NCI-H345 (cell line): Measurements from ENCODE around the gene CCDC158.
A peak's percentile ranks its signal among the peaks of the same experiment; 100 is the strongest.
"Not testable (repeated sequence)": the region's sequence is repeated elsewhere in the genome, so short reads cannot be mapped to it uniquely, and the experiment has no call there.

Experiments used
- DNase-seq: peaks from one replicate; lab custom pipeline; 2025; lab: John Stamatoyannopoulos, UW

The CCDC158 gene

DNA sequence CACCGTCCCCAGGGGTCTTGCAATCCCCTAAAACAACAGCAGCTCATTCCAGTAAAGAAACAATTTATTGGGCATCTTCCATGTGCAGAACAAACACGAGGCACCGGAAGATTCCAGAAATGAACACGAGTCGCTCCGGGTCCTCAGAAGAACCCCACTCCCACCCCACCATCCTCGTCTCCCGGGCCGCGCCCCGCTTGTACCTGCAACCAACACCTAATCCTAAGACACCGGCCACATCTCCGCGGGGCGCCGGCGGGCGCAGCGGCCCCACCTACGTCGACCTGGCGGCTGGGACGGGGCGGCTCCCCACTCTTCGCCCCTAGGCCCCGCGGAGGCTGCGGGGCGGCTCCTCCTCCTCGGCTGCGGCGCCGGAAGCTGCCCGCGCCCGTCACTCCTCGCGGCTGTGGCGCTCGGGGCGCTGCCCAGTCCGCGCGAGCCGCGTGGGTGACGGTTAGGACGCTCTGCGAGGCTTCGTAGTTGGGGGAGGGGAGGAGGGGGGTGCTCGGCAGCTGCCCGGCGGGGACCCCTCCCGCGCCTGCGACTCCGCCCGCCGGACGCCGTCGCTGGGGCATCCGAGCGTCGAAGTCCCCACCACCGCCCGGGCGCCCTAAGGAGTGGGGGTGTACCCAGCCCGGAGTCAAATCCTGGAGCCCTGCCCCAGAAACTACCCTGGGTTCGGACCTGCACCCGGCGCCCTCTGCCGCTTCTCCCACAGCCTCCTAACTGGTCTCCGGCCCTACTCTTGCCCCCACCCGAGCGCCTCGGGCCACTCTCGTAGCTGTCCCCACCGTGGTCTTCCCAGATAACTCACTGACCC lies at the start of gene CCDC158:
CCDC158 (minus strand) TSS at position 380 of the 820 bp plus-strand sequence. CDS start 17,934 bp downstream, outside the sequence.
- DNase-seq, result peak; percentile 7

DNA sequence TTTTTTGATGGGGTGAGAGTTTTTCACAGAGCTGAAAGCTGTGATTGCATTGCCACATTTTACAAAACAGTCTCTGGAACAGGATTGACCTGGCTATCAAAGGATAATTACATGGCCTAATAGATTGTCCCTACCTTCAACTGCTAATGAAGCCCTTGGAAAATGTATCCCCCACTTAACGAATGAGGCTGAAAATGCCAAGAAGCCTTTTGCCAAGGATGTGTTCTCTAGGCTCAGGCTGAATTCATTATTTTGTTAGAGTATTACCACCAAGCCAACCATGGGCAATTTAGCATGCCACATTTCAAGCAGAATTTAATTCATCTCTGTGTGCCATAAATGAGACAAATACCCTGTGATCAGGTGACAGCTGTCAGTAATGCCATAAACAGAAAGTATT lies 49.6 kb upstream of the CCDC158 start:
- no peak for DNase-seq

DNA sequence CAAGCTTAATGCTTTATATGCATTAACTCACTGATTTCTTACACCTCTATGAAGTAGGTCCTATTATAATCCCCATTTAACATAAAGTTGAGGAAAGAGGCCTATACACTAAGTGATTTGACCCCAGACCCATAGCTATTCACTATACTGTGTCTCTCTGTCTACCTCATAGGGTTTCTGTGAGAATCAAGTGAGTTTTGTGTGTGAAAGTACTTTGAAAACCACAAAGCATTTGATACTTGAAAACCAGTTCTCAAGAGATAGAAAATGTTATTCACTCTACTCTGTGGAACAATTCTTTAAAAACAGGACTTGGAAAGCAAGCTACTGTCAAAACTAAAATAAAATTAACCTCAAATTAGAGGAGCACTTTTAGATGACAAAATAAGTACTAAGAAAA lies 49.1 kb upstream of the CCDC158 start:
- DNase-seq, result no peak

DNA sequence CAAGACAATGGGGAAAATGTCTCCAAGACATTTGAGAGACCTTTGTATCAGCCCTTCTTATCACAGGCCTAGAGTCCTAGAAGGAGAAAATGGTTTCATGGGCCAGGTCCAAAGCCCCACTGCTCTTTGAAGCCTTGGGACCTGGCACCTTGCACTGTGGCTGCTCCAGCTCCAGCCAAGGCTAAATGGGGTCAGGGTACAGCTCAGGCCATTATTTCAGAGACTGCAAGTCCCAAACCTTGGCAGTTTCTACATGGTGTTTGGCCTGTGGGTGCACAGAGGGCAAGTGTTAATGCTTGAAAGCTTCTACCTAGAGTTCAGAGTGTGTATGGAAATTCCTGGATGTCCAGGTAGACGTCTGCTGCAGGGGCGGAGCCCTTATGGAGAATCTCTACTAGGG lies 42.6 kb upstream of the CCDC158 start:
- no peak for DNase-seq

DNA sequence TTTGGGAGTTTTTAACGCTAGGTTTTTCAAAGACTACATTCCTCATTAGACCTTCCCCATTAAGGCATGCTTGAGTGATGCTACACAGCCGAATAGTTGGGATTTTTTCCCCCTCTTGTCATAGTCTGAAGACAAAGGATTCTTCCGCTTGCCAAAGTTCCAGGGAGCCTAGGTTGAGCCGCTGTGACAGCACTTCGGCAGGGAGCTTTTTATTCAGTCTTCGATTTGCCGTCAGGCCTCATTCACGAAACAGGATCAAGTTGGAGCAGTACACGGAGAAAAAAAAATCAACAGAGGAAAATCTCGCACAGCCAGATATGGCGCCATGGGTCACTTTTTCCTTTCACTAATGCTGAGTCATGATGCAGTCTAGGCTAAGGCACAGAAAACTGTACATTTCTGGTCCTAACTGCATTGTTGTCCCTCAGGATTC lies 38.4 kb upstream of the CCDC158 start:
- no peak for DNase-seq

DNA sequence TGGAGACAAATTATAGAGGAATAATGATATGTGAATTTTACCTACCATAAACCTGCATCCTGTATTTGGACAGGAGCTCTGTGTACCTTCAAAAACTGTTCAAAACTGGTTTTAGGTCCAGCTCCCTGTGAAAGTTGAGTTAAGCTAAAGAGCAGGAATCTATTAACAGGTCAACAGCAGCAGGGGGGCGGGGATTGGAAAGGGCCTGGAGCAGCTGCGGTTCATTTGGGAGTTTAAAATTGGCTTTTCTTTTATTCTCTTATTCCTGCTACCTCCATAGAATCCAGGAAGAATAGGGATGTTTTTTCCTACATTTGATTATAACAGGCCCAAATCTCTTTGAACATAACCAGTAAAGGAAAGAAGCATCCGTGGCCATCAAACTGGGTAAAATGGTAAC lies 37.9 kb upstream of the CCDC158 start:
- DNase-seq, result no peak

DNA sequence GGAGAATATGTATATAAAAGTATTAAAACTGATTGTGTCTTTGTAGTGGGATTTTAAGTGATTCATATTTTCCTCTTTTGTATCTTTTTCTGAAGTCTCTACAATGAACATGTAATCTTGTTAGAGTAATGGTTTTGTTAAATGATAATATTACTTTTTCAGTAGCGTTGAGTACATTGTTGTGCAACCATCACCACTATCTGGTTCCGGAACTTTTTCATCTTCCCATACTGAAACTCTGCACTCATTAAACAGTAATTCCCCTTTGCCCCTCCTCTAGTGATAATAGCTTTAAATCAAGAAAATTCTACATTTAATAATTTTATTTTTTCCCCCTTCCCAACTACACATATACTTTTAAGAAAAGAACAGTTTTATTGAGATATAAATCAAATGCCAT lies 37.4 kb upstream of the CCDC158 start:
- no peak for DNase-seq

DNA sequence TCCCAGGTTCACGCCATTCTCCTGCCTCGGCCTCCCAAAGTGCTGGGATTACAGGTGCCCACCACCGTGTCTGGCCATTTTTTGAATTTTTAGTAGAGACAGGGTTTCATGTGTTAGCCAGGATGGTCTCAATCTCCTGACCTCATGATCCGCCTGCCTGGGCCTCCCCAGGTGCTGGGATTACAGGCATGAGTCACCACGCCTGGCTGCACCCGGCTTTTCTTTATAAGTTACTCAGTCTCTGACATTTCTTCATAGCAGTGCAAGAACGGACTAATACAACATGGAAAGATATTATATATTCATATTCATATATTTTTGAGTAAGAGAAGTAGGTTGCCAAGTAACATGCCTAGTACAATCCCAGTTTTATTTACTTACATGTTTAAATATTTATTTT lies 36.9 kb upstream of the CCDC158 start:
- DNase-seq, result no peak

DNA sequence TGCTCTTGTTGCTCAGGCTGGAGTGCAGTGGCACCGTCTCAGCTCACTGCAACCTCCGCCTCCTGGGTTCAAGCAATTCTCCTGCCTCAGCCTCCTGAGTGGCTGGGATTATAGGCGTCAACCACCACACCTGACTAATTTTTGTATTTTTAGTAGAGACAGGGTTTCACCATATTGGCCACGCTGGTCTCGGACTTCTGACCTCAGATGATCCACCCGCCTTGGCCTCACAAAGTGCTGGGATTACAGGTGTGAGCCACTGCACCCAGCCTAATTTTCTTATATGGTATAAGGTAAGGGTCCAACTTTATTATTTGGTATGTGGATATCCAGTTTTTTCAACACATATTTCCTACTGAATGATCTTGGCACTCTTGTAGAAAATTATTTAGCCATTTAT lies 33.1 kb upstream of the CCDC158 start:
- DNase-seq, result not testable (repeated sequence)

DNA sequence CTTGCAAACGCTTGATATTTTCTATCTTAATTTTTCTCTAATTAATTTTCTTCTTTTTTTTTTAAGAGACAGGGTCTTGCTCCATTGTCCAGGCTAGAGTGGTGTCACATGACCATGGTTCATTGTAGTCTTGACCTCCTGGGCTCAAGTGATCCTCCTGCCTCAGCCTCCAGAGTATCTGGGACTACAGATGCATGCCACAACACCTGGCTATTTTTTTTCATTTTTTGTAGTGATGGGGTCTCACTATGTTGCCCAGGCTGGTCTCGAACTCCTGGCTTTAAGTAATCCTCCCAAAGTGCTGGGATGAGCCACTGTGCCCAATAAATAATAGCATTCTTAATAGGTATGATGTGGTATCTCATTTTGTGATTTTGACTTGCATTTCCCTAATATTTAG lies 32.3 kb upstream of the CCDC158 start:
- no peak for DNase-seq

DNA sequence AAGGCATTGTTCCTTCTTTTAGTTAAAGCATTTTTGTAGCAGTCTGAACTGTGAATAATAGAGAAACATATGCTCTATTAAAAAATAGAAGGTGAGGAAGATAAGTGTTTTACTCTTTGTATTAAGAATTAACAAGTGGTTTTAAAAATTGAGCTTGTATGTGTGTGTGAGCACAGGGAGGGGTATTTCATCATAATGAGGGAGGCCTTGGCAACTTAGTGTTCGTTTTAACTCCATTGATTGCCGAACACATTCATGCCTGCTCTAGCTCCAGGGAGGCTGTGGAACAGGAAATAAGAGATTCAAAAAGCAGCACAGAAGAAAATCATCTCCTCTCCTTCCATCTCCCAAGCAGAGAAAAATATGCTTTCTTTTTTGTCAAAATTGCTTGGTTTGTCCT lies 28.9 kb upstream of the CCDC158 start:
- no peak for DNase-seq

DNA sequence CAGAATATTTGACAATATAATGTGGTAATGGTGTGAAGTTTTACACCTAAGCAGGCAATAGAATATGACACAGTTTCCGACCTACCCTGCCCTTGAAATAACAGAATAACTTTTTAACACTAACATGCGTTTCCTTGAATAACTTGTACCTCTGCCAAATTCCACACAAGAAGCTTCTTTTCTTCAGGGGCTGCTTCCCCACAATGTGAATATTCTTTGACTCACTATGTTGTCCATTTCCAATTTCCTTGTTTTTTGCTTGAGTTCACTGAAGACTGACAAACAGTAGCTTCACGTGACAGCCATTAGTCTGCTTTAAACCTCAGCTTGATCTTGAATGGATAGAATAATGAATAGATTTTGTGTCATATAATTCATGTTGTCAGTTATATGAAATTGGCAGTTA lies 28.4 kb upstream of the CCDC158 start:
- no peak for DNase-seq

DNA sequence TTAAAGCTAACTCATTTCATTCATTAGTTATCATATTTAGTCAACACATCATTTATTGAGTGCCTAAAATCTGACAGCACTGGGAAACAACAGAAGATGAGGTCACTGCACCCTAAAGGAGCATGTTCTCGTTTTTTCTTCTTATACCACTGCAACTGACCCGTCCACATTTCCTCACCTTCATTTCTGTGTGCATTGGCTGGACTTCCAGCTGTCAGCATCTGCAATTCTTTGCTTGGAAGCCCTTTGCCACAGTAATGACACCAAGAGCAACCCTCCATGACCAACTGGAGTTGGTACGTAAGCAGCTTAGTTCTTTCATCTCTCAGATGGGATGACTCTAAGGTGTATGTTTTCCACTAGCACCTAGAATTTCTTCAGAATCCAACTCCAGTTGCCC lies 27.3 kb upstream of the CCDC158 start:
- DNase-seq, result no peak

DNA sequence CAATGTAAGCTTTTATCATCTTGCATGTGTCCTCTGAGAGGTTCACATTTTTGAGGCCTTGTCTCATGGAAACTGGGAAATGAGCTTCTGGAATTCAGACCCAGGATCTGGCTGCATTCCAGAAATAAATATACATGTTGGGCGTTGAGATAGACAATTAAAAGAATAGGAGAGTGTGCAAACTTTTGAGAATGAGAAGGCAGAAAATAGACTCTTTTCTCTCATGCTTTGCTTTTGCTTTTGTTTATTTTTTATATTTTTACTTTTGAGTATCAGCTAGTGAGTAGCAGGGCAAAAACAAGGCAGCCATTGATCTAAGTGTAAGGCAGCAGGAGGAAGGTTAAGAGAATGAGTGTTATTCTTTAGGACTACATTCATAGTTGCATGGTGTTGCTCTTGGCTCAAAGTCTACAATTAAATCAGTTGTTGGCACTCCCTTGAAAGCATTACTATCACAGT lies 26.5 kb upstream of the CCDC158 start:
- DNase-seq, result no peak

DNA sequence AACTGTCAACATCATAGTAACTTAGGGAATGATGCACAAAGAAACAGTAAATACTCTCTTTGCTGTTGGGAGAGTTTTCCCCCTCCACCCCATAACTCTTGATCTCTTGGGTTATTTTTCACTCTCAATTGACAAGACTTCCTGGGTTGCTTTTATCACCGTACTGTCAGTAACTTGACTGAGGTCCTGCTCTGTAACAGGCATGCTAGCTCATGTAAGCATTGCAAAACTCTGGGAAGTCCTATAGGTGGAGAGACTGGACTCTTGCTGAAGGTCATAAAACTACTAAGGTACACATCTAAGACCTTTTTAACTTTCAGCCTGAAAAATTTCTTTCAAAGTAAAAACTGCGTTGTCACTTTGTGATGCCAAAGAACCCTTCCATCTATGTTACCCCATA lies 25.0 kb upstream of the CCDC158 start:
- DNase-seq, result no peak

DNA sequence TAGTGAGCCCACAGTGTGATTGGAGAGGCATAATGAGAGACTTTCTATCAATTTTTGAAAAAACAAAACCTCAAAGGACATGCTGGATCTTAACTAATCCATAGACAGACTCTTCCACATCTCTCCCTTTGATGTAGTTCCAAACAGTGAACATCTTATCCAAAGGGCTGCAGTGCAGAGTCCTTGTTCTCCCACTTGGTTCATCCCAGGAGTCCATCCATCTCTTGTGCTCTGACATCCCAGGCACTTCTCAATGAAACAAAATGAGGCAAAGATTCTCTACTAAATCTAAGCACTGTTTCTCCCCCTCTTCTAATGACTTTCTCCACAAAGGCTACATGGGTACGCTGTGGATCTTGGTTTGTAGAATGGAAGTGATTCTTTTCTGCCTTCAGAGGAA lies 22.4 kb upstream of the CCDC158 start:
- no peak for DNase-seq

DNA sequence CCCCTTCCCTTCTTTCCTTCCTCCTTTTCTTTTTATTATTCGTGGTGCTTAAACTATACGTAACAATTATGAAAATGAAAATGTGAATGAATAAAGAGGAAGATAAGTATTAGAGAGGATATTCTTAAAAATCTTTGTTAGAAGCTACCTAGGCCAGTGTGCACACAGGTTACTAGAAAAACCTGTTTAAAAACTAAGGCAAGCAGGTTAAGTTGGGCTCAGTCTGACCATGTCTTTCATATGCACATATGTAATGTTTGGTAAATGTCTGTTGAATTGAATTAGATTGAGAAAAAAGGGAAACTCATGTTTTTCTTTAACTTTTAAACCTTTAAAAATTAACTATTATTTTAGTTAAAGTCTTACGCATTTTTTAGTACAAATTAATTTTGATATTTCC lies 21.9 kb upstream of the CCDC158 start:
- no peak for DNase-seq

DNA sequence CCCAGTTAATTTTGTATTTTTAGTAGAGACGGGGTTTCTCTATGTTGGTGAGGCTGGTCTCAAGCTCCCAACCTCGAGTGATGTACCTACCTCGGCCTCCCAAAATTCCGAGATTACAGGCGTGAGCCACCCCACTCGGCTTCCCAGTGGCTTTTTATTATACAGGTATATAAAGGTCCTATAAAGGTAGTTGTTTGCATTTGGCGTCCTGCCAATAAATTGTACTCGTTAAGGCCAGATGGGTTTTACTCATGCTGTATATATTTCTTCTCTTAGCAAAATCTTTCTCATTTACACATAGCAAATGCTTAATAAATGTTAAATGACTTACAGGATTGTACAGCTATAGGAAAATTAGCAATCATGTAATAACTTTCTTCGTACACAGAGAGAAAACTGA lies 20.9 kb upstream of the CCDC158 start:
- peak; percentile 33 for DNase-seq

DNA sequence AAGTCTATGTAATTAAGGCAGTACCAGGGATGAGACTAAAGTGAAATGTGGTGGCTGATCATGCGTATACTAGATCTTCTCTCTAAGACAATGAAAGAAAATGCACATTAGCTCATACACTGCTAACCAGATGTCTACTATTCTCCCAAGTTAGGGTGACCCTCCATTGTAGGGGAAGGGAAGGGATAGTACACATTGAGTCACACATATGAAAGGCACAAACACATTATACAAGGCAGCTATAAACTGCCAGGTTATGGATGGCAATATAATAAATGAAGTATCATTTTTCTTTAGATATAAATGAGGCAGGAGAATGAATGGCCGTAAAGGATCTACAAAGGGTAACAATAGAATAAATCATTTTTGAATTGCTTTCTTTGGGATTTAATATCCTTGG lies 18.6 kb upstream of the CCDC158 start:
- no peak for DNase-seq

DNA sequence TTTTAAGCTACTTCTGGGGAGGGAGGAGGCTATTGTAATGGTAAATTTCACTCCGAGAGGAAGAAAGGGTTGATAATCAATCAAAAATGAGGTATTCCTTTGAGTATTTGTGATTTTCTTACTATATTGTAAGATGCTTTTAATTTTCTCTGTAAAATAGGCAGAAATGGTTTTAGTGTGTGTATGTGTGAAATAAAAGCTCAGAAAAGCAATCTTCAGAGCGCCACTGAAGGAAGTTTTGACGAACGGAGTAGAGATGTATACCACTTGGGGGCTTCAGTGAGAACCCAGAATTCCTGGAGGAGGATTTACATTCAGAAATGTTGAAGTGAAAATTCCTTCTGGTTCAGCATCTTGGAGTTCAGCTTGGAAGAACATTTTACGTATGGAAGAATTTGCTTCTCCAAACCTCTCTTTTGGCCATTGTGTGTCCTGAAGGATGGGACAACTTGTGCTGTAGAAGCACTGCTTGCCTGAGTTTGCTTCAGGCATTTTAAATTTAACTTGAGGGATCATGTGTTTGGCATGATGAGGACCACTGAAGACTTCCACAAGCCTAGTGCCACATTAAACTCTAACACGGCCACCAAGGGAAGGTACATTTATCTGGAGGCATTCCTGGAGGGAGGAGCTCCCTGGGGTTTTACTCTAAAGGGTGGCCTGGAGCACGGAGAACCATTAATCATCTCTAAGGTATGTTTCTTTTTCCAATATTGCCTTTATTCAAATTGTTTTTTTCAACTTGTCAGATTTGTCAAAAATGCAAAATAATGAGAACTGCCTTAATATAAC lies 14.8 kb upstream of the CCDC158 start:
- no peak for DNase-seq

DNA sequence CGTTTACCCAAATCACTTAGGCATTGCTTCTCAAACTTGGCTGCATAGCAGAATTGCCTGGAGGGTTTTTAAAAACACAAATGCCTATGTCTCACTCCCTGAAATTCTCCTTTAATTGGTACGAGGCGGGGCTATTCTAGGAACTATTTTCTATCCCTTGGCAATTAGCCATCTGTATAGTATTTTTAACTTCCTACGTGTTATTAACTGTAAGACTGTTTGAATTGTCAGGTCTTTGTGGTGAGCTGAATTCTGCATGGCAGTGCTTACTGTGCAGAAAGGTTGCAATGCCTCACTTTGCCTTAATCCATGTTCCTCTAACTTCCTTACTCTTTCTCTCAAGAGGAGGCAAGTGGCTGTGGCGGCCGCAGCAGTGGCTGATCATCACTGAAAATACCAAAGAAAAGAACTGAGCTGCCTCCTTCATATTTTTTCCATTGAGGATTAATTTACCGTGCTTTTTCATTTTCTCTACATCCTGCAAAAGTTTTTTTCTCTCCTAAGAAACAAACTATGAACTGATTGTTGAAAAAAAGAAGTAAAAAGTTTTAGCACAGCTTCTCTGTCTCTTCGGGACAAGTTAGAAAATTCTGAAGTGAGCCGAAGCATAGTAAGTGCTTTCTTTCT lies 14.1 kb upstream of the CCDC158 start, which contains the start of gene SHROOM3:
SHROOM3 (plus strand) TSS at position 329 of the 627 bp plus-strand sequence. CDS start 824 bp downstream, outside the sequence.
- DNase-seq, result no peak

DNA sequence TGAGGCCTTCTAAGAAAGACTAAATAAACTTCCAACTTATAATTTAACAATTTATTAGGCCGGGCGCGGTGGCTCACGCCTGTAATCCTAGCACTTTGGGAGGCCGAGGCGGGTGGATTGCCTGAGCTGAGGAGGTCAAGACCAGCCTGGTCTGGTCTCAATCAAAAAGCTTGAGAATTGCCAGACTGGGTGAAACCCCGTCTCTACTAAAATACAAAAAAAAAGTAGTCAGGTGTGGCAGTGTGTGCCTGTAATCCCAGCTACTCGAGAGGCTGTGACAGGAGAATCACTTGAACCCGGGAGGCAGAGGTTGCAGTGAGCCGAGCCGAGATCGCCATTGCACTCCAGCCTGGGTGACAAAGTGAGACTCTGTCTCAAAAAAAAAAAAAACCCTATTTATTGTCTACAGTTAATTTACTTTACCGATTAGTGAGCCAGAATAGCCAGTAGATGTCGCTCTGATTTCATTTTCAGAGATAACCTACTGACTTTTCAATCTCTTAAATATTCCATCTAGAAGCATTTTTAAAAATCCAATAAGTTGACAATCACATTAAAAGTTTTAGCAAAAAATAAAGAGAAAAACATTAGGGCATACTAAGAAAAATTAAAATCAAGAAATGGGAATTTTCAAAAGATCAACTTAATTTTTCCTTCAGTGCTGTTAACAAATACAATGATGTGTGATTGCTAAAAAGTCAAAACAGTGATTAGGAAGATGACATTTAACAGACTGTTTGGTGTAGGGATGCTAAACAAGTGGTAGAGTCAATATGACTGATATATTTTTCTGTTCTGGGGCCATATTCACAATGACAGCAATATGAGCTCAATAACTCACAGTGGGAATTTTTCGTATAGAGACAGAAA lies 9.8 kb upstream of the CCDC158 start:
- peak; percentile 46 for DNase-seq
